DND-41 (cell line): ENCODE data around the gene TOR1A.

Experiments
- EZH2 ChIP-seq: IDR thresholded peaks from 3 replicates; pipeline ENCODE4 v1.6.1; 2012; ENCODE audit warnings: borderline replicate concordance, low read depth, mild to moderate bottlenecking, moderate library complexity, low read length, inconsistent platforms; ENCODE audit not compliant: severe bottlenecking
- TF ChIP-seq, protein P1 (sequence below): IDR thresholded peaks from 2 replicates; pipeline ENCODE4 v1.5.1; 2012; ENCODE audit warnings: borderline replicate concordance, low read length, moderate library complexity, mild to moderate bottlenecking; ENCODE audit not compliant: poor library complexity, severe bottlenecking; ENCODE audit errors: extremely low read depth

DNA sequence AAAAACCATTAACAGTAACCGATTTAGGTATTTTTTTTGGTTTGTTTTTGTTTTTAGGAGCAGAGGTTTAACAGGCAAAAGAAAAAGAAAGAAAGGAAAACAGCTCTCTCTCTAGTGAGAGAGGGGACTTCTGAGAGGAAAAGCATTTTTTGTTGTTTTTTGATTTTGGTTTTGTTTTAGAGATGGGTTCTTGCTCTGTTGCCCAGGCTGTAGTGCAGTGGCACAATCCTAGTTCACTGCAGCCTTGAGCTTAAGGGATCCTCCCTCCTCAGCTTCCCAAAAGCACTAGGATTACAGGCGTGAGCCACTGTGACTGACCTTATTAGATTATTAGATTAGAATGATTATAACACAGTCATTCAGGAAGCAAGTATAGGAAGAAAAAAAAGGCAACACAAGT, 21.4 kb upstream of the TOR1A start:
- TF ChIP-seq, protein P1, sequence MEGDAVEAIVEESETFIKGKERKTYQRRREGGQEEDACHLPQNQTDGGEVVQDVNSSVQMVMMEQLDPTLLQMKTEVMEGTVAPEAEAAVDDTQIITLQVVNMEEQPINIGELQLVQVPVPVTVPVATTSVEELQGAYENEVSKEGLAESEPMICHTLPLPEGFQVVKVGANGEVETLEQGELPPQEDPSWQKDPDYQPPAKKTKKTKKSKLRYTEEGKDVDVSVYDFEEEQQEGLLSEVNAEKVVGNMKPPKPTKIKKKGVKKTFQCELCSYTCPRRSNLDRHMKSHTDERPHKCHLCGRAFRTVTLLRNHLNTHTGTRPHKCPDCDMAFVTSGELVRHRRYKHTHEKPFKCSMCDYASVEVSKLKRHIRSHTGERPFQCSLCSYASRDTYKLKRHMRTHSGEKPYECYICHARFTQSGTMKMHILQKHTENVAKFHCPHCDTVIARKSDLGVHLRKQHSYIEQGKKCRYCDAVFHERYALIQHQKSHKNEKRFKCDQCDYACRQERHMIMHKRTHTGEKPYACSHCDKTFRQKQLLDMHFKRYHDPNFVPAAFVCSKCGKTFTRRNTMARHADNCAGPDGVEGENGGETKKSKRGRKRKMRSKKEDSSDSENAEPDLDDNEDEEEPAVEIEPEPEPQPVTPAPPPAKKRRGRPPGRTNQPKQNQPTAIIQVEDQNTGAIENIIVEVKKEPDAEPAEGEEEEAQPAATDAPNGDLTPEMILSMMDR: no peak
- no peak for TF ChIP-seq EZH2
